Mesenchymal stem cell (in vitro differentiated cells and primary cell): ENCODE measurements around the gene MUSTN1.

Source experiments
- DNase-seq: peaks from one replicate; pipeline ENCODE4 v3.0.0-alpha.2; 2013
- H2AFZ ChIP-seq: one replicate; pipeline ENCODE4 v1.6.1; 2013; ENCODE audit warnings: low read depth, mild to moderate bottlenecking, control low read depth, inconsistent platforms, low read length, moderate library complexity
- H2AK5ac ChIP-seq: 2 replicates; pipeline ENCODE4 v1.6.1; 2013; ENCODE audit warnings: low read length, moderate library complexity, mild to moderate bottlenecking, inconsistent platforms; ENCODE audit not compliant: severe bottlenecking
- H2BK120ac ChIP-seq: one replicate; pipeline ENCODE4 v1.6.1; 2013; ENCODE audit warnings: low read depth, mild to moderate bottlenecking, inconsistent platforms, low read length, moderate library complexity
- H2BK12ac ChIP-seq, 2 experiments: one replicate each; pipeline ENCODE4 v1.6.1; 2013; ENCODE audit warnings: inconsistent platforms in 2 of 2, low read length in 2 of 2, mild to moderate bottlenecking in 2 of 2, moderate library complexity in 2 of 2, control low read depth in 1 of 2
- H2BK15ac ChIP-seq: one replicate; pipeline ENCODE4 v1.6.1; 2013; ENCODE audit warnings: mild to moderate bottlenecking, low read depth, inconsistent platforms; ENCODE audit not compliant: poor library complexity, severe bottlenecking
- H2BK5ac ChIP-seq: 2 replicates; pipeline ENCODE4 v1.6.1; 2013; ENCODE audit warnings: low read depth, mild to moderate bottlenecking, low read length, control low read depth, inconsistent platforms; ENCODE audit not compliant: poor library complexity, severe bottlenecking
- H3K14ac ChIP-seq, 2 experiments: one replicate each; pipeline ENCODE4 v1.6.1; 2013; ENCODE audit warnings: inconsistent platforms in 2 of 2, low read length in 2 of 2, control low read depth in 1 of 2, mild to moderate bottlenecking in 1 of 2, moderate library complexity in 1 of 2
- H3K18ac ChIP-seq, 2 experiments: one replicate each; pipeline ENCODE4 v1.6.1; 2013; ENCODE audit warnings: inconsistent platforms in 2 of 2, low read length in 2 of 2, control low read depth in 1 of 2, low read depth in 1 of 2, mild to moderate bottlenecking in 1 of 2
- H3K23ac ChIP-seq, 2 experiments: one replicate each; pipeline ENCODE4 v1.6.1; 2013; ENCODE audit warnings: inconsistent platforms in 2 of 2, low read length in 2 of 2, mild to moderate bottlenecking in 2 of 2, moderate library complexity in 2 of 2, control low read depth in 1 of 2
- H3K27ac ChIP-seq: 2 replicates; pipeline ENCODE4 v1.5.1; 2013; ENCODE audit warnings: mild to moderate bottlenecking, moderate library complexity, low read length, control low read depth, inconsistent platforms; ENCODE audit not compliant: poor library complexity, severe bottlenecking
- H3K27me3 ChIP-seq, 2 experiments: 2 replicates each; pipeline versions ENCODE4 v1.6.1 to v1.7.0; 2013; ENCODE audit warnings: low read length in 2 of 2, mild to moderate bottlenecking in 2 of 2, moderate library complexity in 2 of 2, control low read depth in 1 of 2, inconsistent platforms in 1 of 2; ENCODE audit not compliant: control insufficient read depth in 1 of 2, insufficient read depth in 1 of 2
- H3K36me3 ChIP-seq, 2 experiments: 2 replicates each; pipeline versions ENCODE4 v1.6.1 to v1.7.0; 2013; ENCODE audit warnings: low read length in 2 of 2, control low read depth in 1 of 2, inconsistent platforms in 1 of 2, low read depth in 1 of 2, mild to moderate bottlenecking in 1 of 2; ENCODE audit not compliant: insufficient read depth in 2 of 2, control insufficient read depth in 1 of 2
- H3K4ac ChIP-seq, 2 experiments: one replicate each; pipeline ENCODE4 v1.6.1; 2013; ENCODE audit warnings: inconsistent platforms in 2 of 2, low read length in 2 of 2, mild to moderate bottlenecking in 2 of 2, moderate library complexity in 2 of 2, control low read depth in 1 of 2, low read depth in 1 of 2
- H3K4me1 ChIP-seq: 2 replicates; pipeline ENCODE4 v1.6.1; 2013; ENCODE audit warnings: low read depth, low read length, control low read depth; ENCODE audit not compliant: control insufficient read depth, insufficient read depth
- H3K4me2 ChIP-seq: 2 replicates; pipeline ENCODE4 v1.6.1; 2013; ENCODE audit warnings: low read length, mild to moderate bottlenecking, inconsistent platforms; ENCODE audit not compliant: poor library complexity, severe bottlenecking
- H3K4me3 ChIP-seq, 2 experiments: 2 replicates each; pipeline versions ENCODE4 v1.5.1 to v1.7.0; 2013; ENCODE audit warnings: low read length in 2 of 2, mild to moderate bottlenecking in 2 of 2, control low read depth in 1 of 2, low read depth in 1 of 2; ENCODE audit not compliant: insufficient read depth in 1 of 2
- H3K79me1 ChIP-seq: replicated peaks from 2 replicates; pipeline ENCODE4 v1.6.1; 2013; ENCODE audit warnings: mild to moderate bottlenecking, control low read depth, low read length, inconsistent platforms; ENCODE audit not compliant: poor library complexity, severe bottlenecking
- H3K9ac ChIP-seq: 2 replicates; pipeline ENCODE4 v1.7.0; 2013; ENCODE audit warnings: mild to moderate bottlenecking, low read length, moderate library complexity
- H3K9me3 ChIP-seq: 2 replicates; pipeline ENCODE4 v1.7.0; 2013; ENCODE audit warnings: mild to moderate bottlenecking, low read length; ENCODE audit not compliant: control insufficient read depth
- H4K8ac ChIP-seq: one replicate; pipeline ENCODE4 v1.6.1; 2013; ENCODE audit warnings: inconsistent platforms, mild to moderate bottlenecking, low read length, moderate library complexity
- H4K91ac ChIP-seq: one replicate; pipeline ENCODE4 v1.6.1; 2013; ENCODE audit warnings: mild to moderate bottlenecking, low read length, inconsistent platforms
- WGBS: methylation state at CpG from one replicate; pipeline ENCODE4 v1.1.7; 2013; ENCODE audit warnings: mixed read lengths; 5-methylcytosine and 5-hydroxymethylcytosine counted together

MUSTN1 gene

DNA sequence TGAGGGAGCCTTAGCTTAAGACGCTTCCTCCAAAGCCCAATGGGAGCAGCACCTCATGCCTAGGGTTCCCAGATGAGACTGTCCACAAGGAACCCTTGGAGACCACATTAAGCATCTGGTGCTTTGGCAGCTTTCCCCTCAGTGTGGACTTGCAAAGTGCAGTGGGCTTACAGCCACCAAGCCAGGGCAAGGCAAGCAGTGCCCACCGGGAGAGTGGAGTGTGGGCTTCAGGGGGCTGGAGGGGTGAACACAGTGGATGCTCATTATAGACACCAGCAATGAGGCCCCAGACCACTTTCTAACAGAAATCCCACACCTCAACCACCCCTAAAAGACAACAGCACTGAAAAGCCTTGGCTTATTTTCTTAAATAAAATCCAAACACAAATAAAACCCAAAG is 9.1 kb upstream of the MUSTN1 start:
- no peak overlapping the region for H3K23ac ChIP-seq
- peaks cover 9% of the 10 kb centered on the region for H3K4me1 ChIP-seq

DNA sequence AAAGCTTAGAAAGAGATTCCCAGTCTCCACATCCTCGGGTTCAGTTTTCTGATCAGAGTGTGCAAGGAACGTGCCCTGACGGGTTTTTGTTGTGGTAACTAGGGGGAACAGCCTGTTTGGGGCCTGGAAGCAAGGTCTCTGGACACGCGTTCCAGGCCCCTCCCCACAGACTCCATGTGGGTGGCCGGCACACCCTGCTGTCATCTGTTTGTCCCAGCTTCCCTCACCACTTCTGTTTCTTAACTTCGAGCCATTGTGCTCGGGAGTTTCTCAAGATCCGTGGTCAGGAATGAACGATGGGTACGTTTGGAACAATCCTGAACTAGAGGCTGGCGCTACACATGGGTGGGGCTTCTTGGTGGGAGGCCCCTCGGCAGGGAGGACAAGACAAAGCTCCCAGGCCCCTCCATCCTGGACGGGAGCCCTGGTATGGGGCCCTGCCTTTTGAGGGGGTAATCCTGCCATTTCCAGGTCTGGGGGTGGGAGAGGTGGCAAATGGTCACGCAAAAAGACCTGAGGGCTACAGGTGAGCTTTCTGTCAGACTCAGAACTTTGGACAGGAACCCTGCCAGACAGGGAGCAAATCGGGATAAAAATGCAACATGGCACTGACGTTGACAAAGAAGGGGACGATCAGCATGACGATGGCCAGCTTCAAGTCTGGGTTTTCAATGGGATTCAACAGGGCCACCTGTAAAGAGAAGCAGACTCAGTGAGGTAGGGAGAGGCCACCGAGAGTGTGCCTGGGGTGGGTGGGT is 8.5 kb upstream of the MUSTN1 start:
- H3K4me3 ChIP-seq = no peak overlapping the region
- no peaks in the 10 kb centered on the region for H3K9me3 ChIP-seq
- no peak overlapping the region for H2BK120ac ChIP-seq
- H3K36me3 ChIP-seq = peaks cover 43 to 63% of the 10 kb centered on the region in 2 experiments
- H2BK12ac ChIP-seq = no peak overlapping the region
- no peak overlapping the region for H2AK5ac ChIP-seq
- no peak overlapping the region for H3K4me2 ChIP-seq
- H2BK5ac ChIP-seq = no peak overlapping the region
- H3K27ac ChIP-seq = no peak overlapping the region
- no peak overlapping the region for H2AFZ ChIP-seq
- H4K91ac ChIP-seq = no peak overlapping the region
- H3K9ac ChIP-seq = no peak overlapping the region
- no peak for DNase-seq
- WGBS = 89% methylated on average over 20 of the region's 20 CpGs
- no peak overlapping the region for H3K18ac ChIP-seq
- H3K79me1 ChIP-seq = no peaks in the 10 kb centered on the region
- no peak overlapping the region for H3K4ac ChIP-seq
- H2BK15ac ChIP-seq = no peak overlapping the region
- H3K27me3 ChIP-seq = no peaks in the 10 kb centered on the region
- peaks cover 9% of the 10 kb centered on the region for H3K4me1 ChIP-seq
- H3K14ac ChIP-seq = no peak overlapping the region
- H4K8ac ChIP-seq = no peak overlapping the region
- no peak overlapping the region for H3K23ac ChIP-seq

More for the DNA sequence above, 9.1 kb upstream of the MUSTN1 start:
- Histone ChIP-seq H4K91ac (no peak overlapping the region), H3K18ac (no peak overlapping the region), H3K14ac (no peak overlapping the region), H2AFZ (no peak overlapping the region), H3K36me3 (peaks cover 42 to 59% of the 10 kb centered on the region in 2 experiments), H4K8ac (no peak overlapping the region), H2BK5ac (no peak overlapping the region), H3K9me3 (no peaks in the 10 kb centered on the region), H3K27me3 (no peaks in the 10 kb centered on the region), H3K9ac (no peak overlapping the region), H3K4me2 (no peak overlapping the region), H3K4me3 (no peak overlapping the region), H3K27ac (no peak overlapping the region), H3K4ac (no peak overlapping the region), H3K79me1 (no peaks in the 10 kb centered on the region), H2BK120ac (no peak overlapping the region), H2BK12ac (no peak overlapping the region), H2BK15ac (no peak overlapping the region), H2AK5ac (no peak overlapping the region)
- DNase-seq = no peak
- WGBS = 95% methylated on average over 2 of the region's 2 CpGs

- Histone ChIP-seq H4K8ac (no peak overlapping the region), H2BK120ac (no peak overlapping the region), H3K4me1 (peaks cover 9% of the 10 kb centered on the region), H3K27me3 (no peaks in the 10 kb centered on the region), H3K18ac (no peak overlapping the region), H2AK5ac (no peak overlapping the region), H3K4me3 (no peak overlapping the region), H2BK15ac (no peak overlapping the region), H2AFZ (no peak overlapping the region), H3K36me3 (peaks cover 40 to 62% of the 10 kb centered on the region in 2 experiments), H3K4me2 (no peak overlapping the region), H3K4ac (no peak overlapping the region), H4K91ac (no peak overlapping the region), H2BK12ac (no peak overlapping the region), H3K14ac (no peak overlapping the region), H3K9me3 (no peaks in the 10 kb centered on the region), H3K9ac (no peak overlapping the region), H3K23ac (no peak overlapping the region), H2BK5ac (no peak overlapping the region), H3K27ac (no peak overlapping the region), H3K79me1 (no peaks in the 10 kb centered on the region)
- no peak for DNase-seq
- 83% methylated on average over 7 of the region's 7 CpGs for WGBS
These were observed 7.6 kb upstream of the MUSTN1 start for GRCh38 chr3:52842424-52842823.

DNA sequence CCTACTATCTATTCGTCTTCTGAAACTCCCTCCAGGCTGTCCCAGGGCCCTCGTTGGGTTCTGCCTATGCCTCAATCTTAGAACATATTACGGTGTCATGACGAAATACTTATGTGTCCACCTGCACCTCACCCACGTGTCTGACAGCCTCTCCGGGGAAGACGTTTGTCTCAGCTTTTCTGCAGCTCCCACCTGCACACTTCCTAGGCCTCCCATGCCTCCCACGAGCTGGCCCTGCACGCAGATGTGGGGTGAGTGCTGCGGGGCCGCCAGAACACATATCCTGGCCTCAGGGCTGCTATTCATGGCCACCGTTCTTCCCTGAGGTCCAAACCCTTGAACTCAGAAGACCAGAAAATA is 7.1 kb upstream of the MUSTN1 start:
- Histone ChIP-seq H2AFZ (no peak overlapping the region), H3K4ac (no peak overlapping the region), H2AK5ac (no peak overlapping the region), H3K36me3 (peaks cover 36 to 60% of the 10 kb centered on the region in 2 experiments), H3K4me3 (no peak overlapping the region), H2BK120ac (no peak overlapping the region), H2BK5ac (no peak overlapping the region), H3K27ac (no peak overlapping the region), H3K4me2 (no peak overlapping the region), H2BK15ac (no peak overlapping the region), H4K8ac (no peak overlapping the region), H3K23ac (no peak overlapping the region), H3K79me1 (no peaks in the 10 kb centered on the region), H3K9ac (no peak overlapping the region), H3K14ac (no peak overlapping the region), H3K4me1 (peaks cover 9% of the 10 kb centered on the region), H3K9me3 (no peaks in the 10 kb centered on the region), H2BK12ac (no peak overlapping the region), H3K27me3 (no peaks in the 10 kb centered on the region), H3K18ac (no peak overlapping the region), H4K91ac (no peak overlapping the region)
- WGBS = 87% methylated on average over 12 of the region's 12 CpGs
- DNase-seq = no peak
